GM12874 (cell line): ENCODE data around the gene SSBP3.

Experiments used
- TF ChIP-seq, protein P1 (sequence below): IDR thresholded peaks from 2 replicates; pipeline ENCODE4 v1.5.1; 2011; ENCODE audit warnings: low read depth, mild to moderate bottlenecking, control low read depth, low read length, moderate library complexity; ENCODE audit not compliant: insufficient read depth

Gene SSBP3

DNA sequence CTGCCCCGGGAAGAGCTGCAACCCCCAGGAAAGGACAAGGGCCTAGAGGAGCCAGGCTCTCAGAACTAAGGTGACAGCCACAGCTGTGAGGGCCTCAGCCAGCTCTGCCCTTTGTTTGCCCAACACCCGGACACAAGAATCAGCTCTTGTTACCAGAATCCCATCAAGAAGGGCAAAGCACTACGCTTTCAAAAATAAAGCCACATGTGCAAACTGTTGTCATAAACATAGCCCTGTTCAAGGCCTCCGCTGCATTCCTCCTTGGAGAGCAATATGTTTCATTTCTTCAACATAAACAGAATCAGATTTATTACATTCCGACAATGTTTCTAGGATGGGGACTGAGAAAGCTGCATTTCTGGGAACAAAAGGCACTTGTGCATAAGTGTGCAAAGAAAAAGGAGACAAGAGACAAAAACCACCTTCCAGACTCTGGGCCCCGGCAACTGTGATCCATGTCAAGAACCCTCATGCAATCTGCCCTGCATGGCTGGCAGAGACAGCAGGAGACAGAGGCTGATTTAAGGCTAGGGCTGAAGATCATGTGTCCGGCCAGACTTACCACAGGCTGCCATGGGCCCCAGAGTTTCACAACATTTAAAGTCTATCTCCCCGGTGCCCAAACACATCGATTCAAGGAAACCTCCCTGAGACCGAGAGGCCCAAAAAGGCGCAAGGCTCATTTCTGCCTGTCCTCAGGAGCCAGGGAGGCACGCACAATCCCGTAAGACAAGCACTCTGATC lies 71.0 kb downstream of the SSBP3 start:
- TF ChIP-seq, protein P1, sequence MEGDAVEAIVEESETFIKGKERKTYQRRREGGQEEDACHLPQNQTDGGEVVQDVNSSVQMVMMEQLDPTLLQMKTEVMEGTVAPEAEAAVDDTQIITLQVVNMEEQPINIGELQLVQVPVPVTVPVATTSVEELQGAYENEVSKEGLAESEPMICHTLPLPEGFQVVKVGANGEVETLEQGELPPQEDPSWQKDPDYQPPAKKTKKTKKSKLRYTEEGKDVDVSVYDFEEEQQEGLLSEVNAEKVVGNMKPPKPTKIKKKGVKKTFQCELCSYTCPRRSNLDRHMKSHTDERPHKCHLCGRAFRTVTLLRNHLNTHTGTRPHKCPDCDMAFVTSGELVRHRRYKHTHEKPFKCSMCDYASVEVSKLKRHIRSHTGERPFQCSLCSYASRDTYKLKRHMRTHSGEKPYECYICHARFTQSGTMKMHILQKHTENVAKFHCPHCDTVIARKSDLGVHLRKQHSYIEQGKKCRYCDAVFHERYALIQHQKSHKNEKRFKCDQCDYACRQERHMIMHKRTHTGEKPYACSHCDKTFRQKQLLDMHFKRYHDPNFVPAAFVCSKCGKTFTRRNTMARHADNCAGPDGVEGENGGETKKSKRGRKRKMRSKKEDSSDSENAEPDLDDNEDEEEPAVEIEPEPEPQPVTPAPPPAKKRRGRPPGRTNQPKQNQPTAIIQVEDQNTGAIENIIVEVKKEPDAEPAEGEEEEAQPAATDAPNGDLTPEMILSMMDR: no peak

DNA sequence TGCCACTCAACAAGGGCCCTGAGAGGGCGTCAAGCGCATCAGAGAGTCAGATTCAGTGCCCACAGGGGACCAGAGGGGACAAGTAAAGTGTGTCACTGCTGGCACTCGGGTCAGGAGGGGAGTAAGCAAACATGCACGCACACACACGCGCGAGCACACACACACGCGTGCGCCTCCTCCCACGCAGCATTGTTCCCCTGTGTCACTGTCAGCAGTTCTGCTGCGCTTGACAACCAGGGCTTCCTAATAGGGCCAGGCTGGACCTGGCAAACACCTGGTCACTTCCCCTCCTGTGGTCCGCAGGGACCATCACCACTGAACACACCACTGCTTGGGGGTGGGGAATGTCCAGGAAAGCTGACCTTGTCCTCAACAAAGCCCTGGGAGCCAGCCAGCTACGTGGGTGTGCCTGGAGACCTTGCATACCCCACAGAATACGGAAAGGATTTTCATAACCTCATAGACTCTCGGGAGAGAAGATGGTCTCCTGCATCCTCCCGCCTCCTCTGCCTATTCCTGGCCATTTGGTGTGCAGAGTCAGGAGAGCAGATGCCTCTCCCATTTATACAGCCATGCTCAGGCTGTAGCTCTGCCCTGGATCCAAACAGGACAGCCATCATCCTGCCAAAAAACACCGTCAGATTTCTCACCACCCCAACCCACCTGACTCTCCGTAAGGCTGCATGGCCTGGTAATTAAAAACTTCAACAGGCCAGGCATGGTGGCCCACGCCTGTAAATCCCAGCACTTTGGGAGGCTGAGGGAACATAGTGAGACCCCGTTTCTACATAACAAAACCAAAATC lies 73.2 kb downstream of the SSBP3 start:
- TF ChIP-seq, protein P1: no peak

DNA sequence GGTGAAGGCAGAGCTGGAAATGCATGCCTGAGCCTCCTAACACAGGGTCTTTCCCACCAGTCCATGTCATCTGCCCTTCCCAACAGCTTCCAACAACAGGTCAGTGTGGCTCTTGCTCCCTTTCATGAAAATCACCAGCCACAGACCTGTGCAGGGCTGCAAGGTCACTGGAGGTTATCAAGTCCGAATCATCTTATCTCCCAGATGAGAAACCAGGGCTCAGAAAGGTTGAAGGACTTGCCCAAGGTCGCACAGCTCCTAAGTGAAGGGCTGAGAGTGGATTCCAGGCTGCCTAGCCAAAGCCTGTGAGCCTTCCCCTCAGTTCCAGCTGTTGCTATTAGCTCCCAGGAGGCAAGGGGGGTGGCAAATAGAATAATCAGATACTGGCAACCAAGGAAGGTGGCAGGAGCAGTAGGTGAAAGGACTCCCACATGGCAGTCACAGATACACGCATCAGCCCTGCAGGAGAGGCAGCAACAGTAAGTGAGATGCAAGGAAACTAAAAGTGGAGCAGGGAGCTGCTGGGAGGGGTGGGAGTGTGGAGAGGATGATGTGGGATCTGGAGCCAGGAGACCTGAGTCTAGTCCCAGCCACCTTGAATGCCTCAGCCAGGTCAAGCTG lies 74.2 kb downstream of the SSBP3 start:
- TF ChIP-seq, protein P1: no peak

DNA sequence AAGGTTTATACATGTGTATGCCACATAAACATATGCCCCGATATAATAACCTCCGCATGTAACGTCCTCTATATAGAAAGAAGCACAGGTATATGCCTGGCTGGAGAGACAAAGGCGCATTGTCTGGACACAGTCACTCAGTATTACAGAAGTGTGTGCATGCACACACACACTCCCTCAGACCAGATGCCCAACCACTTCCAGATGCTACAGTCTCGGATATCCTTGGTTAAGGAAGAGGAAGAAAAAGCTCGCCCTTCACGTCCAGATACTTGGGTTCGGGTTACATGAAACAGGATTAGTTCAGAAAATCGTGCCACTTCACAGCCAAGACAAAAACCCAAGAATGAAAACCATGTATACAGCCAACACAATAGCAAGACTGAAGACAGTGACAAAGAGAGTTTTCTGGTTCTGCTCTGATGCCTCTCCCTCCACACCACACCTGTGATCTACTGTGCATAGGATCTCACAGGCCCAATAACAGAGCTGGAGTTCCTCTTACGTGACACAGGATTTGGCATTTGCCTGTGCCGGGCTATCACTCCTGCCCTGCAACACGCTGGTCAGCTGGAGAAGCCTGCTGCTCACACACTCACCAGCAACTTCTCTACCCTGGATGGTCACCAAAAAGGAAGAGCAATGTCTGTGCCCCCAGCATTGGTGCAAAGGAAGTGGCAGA lies 75.0 kb downstream of the SSBP3 start:
- TF ChIP-seq, protein P1: no peak

DNA sequence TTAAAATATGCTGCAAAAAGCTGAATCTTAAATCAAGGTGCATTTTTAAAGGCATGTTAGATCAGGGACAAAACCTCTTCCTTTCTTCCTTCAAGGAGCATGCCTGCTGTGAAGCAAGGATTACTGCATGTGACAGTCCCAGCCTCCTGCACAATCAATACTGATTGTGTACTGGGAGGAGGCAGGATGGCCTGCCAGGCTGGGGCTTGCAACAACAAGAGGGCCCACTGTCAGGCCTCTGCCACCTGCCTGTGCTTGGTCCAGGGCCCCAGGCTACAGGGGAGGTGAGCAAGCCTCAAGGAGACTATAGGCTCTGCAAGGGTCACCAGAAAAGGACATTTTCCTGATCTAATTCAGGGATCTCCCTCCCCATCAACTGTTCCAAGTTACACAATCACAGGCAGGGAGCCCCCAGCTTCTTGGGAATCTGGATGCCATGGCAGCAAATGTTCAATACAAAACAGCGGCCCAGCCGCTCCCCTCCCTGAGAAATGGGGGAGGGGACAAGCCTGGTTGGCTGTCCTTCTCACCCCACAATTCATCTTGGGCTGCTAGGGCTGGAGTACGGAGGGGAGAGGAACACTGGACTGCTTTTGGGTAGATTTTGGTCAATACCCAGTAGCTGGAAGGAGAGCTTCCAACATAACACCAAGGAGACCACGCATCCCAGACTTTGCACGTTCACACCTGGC lies 76.7 kb downstream of the SSBP3 start:
- TF ChIP-seq, protein P1: no peak

DNA sequence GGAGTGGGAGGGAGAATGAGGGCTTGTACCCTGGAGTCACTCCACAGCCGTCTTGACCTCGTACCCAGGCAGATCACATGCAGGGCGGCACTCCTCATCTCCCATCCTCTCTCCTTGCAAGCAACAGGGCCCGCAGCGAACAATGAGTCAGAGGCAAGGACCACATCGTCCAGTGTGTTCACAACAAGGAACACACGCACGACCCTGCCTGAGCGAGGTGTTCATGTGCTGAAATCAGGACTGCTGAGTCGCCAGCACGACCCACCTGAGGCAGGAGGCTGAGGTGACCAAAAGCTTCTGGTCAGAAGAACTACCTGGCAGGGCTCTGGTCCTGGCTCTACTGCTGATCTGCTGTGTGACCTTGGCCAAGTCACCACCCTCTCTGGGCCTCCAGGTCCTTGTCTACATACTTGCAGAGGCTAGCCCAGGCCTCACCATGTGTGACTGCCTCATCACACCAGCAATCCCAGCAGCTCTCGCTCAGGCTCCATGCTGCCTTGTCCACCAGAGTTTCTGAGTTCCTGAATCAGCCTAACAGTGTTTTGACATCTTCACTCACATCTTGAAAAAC lies 78.0 kb downstream of the SSBP3 start:
- TF ChIP-seq, protein P1: no peak
